ENCODE measurements around the gene IPO9.

IPO9 gene

GRCh38 chr1:201896951-201897391 lies 68.0 kb downstream of the IPO9 start:
- peaks cover 6 to 29% of the 10 kb centered on the region in 2 experiments for H3K36me3 ChIP-seq (ENCODE audit: control insufficient read depth in 1 of 2, insufficient read depth in 2 of 2, low read depth in 1 of 2, low read length in 2 of 2)
- H2BK15ac ChIP-seq (ENCODE audit: low read depth, poor library complexity, severe bottlenecking) = peak overlapping the region; percentile 12
- no peak overlapping the region for H3K23ac ChIP-seq (ENCODE audit: low read length in 2 of 2)
- H2BK12ac ChIP-seq (ENCODE audit: low read length in 2 of 2) = peak overlapping the region in 1 of 2 experiments; percentile 75
- no peak overlapping the region for H4K91ac ChIP-seq (ENCODE audit: low read length)
- no peak overlapping the region for H2BK5ac ChIP-seq (ENCODE audit: low read depth, low read length, poor library complexity, severe bottlenecking)
- H3K4me1 ChIP-seq (ENCODE audit: control insufficient read depth, insufficient read depth, low read depth, low read length) = peaks cover 7% of the 10 kb centered on the region
- H3K4ac ChIP-seq (ENCODE audit: low read depth in 1 of 2, low read length in 2 of 2) = peak overlapping the region in 1 of 2 experiments; percentile 20
- no peaks in the 10 kb centered on the region for H3K27me3 ChIP-seq (ENCODE audit: control insufficient read depth in 1 of 2, insufficient read depth in 1 of 2, low read length in 2 of 2)
- peak overlapping the region; percentile 25 for H2AK5ac ChIP-seq (ENCODE audit: low read length, severe bottlenecking)
- H3K27ac ChIP-seq (ENCODE audit: low read length, poor library complexity, severe bottlenecking) = no peak overlapping the region
- no peak overlapping the region for H2BK120ac ChIP-seq (ENCODE audit: low read depth, low read length)
- H4K8ac ChIP-seq (ENCODE audit: low read length) = no peak overlapping the region
- no peak overlapping the region for H2AFZ ChIP-seq (ENCODE audit: low read depth, low read length)
- no peak for DNase-seq
- no peaks in the 10 kb centered on the region for H3K79me1 ChIP-seq (replicated peaks; ENCODE audit: low read length, poor library complexity, severe bottlenecking)
- 86% methylated on average over 2 of the region's 2 CpGs for WGBS
- H3K14ac ChIP-seq (ENCODE audit: low read length in 2 of 2) = peak overlapping the region in 1 of 2 experiments; percentile 8
- peak overlapping the region; percentile 39 for H3K9ac ChIP-seq (ENCODE audit: low read length)
- no peaks in the 10 kb centered on the region for H3K9me3 ChIP-seq (ENCODE audit: control insufficient read depth, low read length)
- no peak overlapping the region for H3K4me3 ChIP-seq (ENCODE audit: insufficient read depth in 1 of 2, low read depth in 1 of 2, low read length in 2 of 2)
- peak overlapping the region in 1 of 2 experiments; percentile 48 for H3K18ac ChIP-seq (ENCODE audit: low read depth in 1 of 2, low read length in 2 of 2)
- H3K4me2 ChIP-seq (ENCODE audit: low read length, poor library complexity, severe bottlenecking) = no peak overlapping the region

GRCh38 chr1:201898240-201898894 lies 69.4 kb downstream of the IPO9 start:
- Histone ChIP-seq H3K4me3 (ENCODE audit: insufficient read depth in 1 of 2, low read depth in 1 of 2, low read length in 2 of 2) (no peak overlapping the region), H3K23ac (ENCODE audit: low read length in 2 of 2) (no peak overlapping the region), H2AK5ac (ENCODE audit: low read length, severe bottlenecking) (no peak overlapping the region), H3K27ac (ENCODE audit: low read length, poor library complexity, severe bottlenecking) (no peak overlapping the region), H3K4me2 (ENCODE audit: low read length, poor library complexity, severe bottlenecking) (no peak overlapping the region), H3K36me3 (ENCODE audit: control insufficient read depth in 1 of 2, insufficient read depth in 2 of 2, low read depth in 1 of 2, low read length in 2 of 2) (peaks cover 0 to 23% of the 10 kb centered on the region in 2 experiments), H3K4ac (ENCODE audit: low read depth in 1 of 2, low read length in 2 of 2) (peak overlapping the region in 1 of 2 experiments; percentile 57), H3K79me1 (replicated peaks; ENCODE audit: low read length, poor library complexity, severe bottlenecking) (no peaks in the 10 kb centered on the region), H2AFZ (ENCODE audit: low read depth, low read length) (no peak overlapping the region), H3K14ac (ENCODE audit: low read length in 2 of 2) (no peak overlapping the region), H2BK15ac (ENCODE audit: low read depth, poor library complexity, severe bottlenecking) (no peak overlapping the region), H2BK5ac (ENCODE audit: low read depth, low read length, poor library complexity, severe bottlenecking) (no peak overlapping the region), H3K9me3 (ENCODE audit: control insufficient read depth, low read length) (no peaks in the 10 kb centered on the region), H3K4me1 (ENCODE audit: control insufficient read depth, insufficient read depth, low read depth, low read length) (peaks cover 14% of the 10 kb centered on the region), H2BK120ac (ENCODE audit: low read depth, low read length) (no peak overlapping the region), H3K9ac (ENCODE audit: low read length) (peak overlapping the region; percentile 39), H4K8ac (ENCODE audit: low read length) (no peak overlapping the region), H3K27me3 (ENCODE audit: control insufficient read depth in 1 of 2, insufficient read depth in 1 of 2, low read length in 2 of 2) (no peaks in the 10 kb centered on the region), H4K91ac (ENCODE audit: low read length) (peak overlapping the region; percentile 64), H3K18ac (ENCODE audit: low read depth in 1 of 2, low read length in 2 of 2) (no peak overlapping the region), H2BK12ac (ENCODE audit: low read length in 2 of 2) (no peak overlapping the region)
- WGBS = 89% methylated on average over 4 of the region's 4 CpGs
- DNase-seq = no peak

- H2BK5ac ChIP-seq (ENCODE audit: low read depth, low read length, poor library complexity, severe bottlenecking) = no peak overlapping the region
- H3K27me3 ChIP-seq (ENCODE audit: control insufficient read depth in 1 of 2, insufficient read depth in 1 of 2, low read length in 2 of 2) = no peaks in the 10 kb centered on the region
- H2AK5ac ChIP-seq (ENCODE audit: low read length, severe bottlenecking) = no peak overlapping the region
- H4K8ac ChIP-seq (ENCODE audit: low read length) = no peak overlapping the region
- no peak for DNase-seq
- no peak overlapping the region for H3K27ac ChIP-seq (ENCODE audit: low read length, poor library complexity, severe bottlenecking)
- no peaks in the 10 kb centered on the region for H3K79me1 ChIP-seq (replicated peaks; ENCODE audit: low read length, poor library complexity, severe bottlenecking)
- no peak overlapping the region for H2BK120ac ChIP-seq (ENCODE audit: low read depth, low read length)
- WGBS = 83% methylated on average over 4 of the region's 4 CpGs
- H2BK15ac ChIP-seq (ENCODE audit: low read depth, poor library complexity, severe bottlenecking) = no peak overlapping the region
- no peak overlapping the region for H2BK12ac ChIP-seq (ENCODE audit: low read length in 2 of 2)
- H3K36me3 ChIP-seq (ENCODE audit: control insufficient read depth in 1 of 2, insufficient read depth in 2 of 2, low read depth in 1 of 2, low read length in 2 of 2) = peaks cover 0 to 23% of the 10 kb centered on the region in 2 experiments
- H3K9ac ChIP-seq (ENCODE audit: low read length) = no peak overlapping the region
- H3K4me1 ChIP-seq (ENCODE audit: control insufficient read depth, insufficient read depth, low read depth, low read length) = peaks cover 20% of the 10 kb centered on the region
- H3K9me3 ChIP-seq (ENCODE audit: control insufficient read depth, low read length) = no peaks in the 10 kb centered on the region
- no peak overlapping the region for H3K4me2 ChIP-seq (ENCODE audit: low read length, poor library complexity, severe bottlenecking)
- no peak overlapping the region for H3K4me3 ChIP-seq (ENCODE audit: insufficient read depth in 1 of 2, low read depth in 1 of 2, low read length in 2 of 2)
- no peak overlapping the region for H3K23ac ChIP-seq (ENCODE audit: low read length in 2 of 2)
- H2AFZ ChIP-seq (ENCODE audit: low read depth, low read length) = no peak overlapping the region
- no peak overlapping the region for H3K18ac ChIP-seq (ENCODE audit: low read depth in 1 of 2, low read length in 2 of 2)
- H3K4ac ChIP-seq (ENCODE audit: low read depth in 1 of 2, low read length in 2 of 2) = no peak overlapping the region
- H4K91ac ChIP-seq (ENCODE audit: low read length) = no peak overlapping the region
- no peak overlapping the region for H3K14ac ChIP-seq (ENCODE audit: low read length in 2 of 2)
Observed at GRCh38 chr1:201898992-201899391, 70.0 kb downstream of the IPO9 start.

- DNase-seq = no peak
- H3K4me1 ChIP-seq (ENCODE audit: control insufficient read depth, insufficient read depth, low read depth, low read length) = peaks cover 22% of the 10 kb centered on the region
- H3K4ac ChIP-seq (ENCODE audit: low read depth in 1 of 2, low read length in 2 of 2) = no peak overlapping the region
- no peak overlapping the region for H3K23ac ChIP-seq (ENCODE audit: low read length in 2 of 2)
- H3K27me3 ChIP-seq (ENCODE audit: control insufficient read depth in 1 of 2, insufficient read depth in 1 of 2, low read length in 2 of 2) = no peaks in the 10 kb centered on the region
- H2BK120ac ChIP-seq (ENCODE audit: low read depth, low read length) = no peak overlapping the region
- WGBS = 97% methylated on average over 20 of the region's 20 CpGs
- no peak overlapping the region for H4K91ac ChIP-seq (ENCODE audit: low read length)
- H3K79me1 ChIP-seq (replicated peaks; ENCODE audit: low read length, poor library complexity, severe bottlenecking) = no peaks in the 10 kb centered on the region
- peak overlapping the region; percentile 38 for H2BK15ac ChIP-seq (ENCODE audit: low read depth, poor library complexity, severe bottlenecking)
- peaks cover 0 to 23% of the 10 kb centered on the region in 2 experiments for H3K36me3 ChIP-seq (ENCODE audit: control insufficient read depth in 1 of 2, insufficient read depth in 2 of 2, low read depth in 1 of 2, low read length in 2 of 2)
- peak overlapping the region in 1 of 2 experiments; percentile 1 for H2BK12ac ChIP-seq (ENCODE audit: low read length in 2 of 2)
- H3K14ac ChIP-seq (ENCODE audit: low read length in 2 of 2) = no peak overlapping the region
- H3K9me3 ChIP-seq (ENCODE audit: control insufficient read depth, low read length) = no peaks in the 10 kb centered on the region
- H4K8ac ChIP-seq (ENCODE audit: low read length) = no peak overlapping the region
- no peak overlapping the region for H2AK5ac ChIP-seq (ENCODE audit: low read length, severe bottlenecking)
- no peak overlapping the region for H3K9ac ChIP-seq (ENCODE audit: low read length)
- no peak overlapping the region for H2AFZ ChIP-seq (ENCODE audit: low read depth, low read length)
- no peak overlapping the region for H3K27ac ChIP-seq (ENCODE audit: low read length, poor library complexity, severe bottlenecking)
- H3K4me2 ChIP-seq (ENCODE audit: low read length, poor library complexity, severe bottlenecking) = no peak overlapping the region
- no peak overlapping the region for H2BK5ac ChIP-seq (ENCODE audit: low read depth, low read length, poor library complexity, severe bottlenecking)
- no peak overlapping the region for H3K4me3 ChIP-seq (ENCODE audit: insufficient read depth in 1 of 2, low read depth in 1 of 2, low read length in 2 of 2)
- H3K18ac ChIP-seq (ENCODE audit: low read depth in 1 of 2, low read length in 2 of 2) = no peak overlapping the region
Observed at GRCh38 chr1:201899683-201900429, 70.9 kb downstream of the IPO9 start.
